ENCODE data around the gene L3MBTL4. TPM values are rescaled to one million over a fixed set of nuclear protein-coding genes. Genes with fewer than 3 reads are reported as not detected.

L3MBTL4 gene
- total and polyA plus RNA-seq, 12 donors: 3.9 to 22.6 (median 8.7) TPM

- H3K4me1 ChIP-seq (replicated peaks in 1 of 2): no peaks in the 10 kb centered on the region
- intact Hi-C loops (cut with DNase I): no loop called here
- H3K4me3 ChIP-seq: no peak overlapping the region
- 59 to 85% (median 67%) methylated on average over 1 of the region's 1 CpG for WGBS, 4 donors
- H3K9me3 ChIP-seq (replicated peaks in 1 of 3): no peaks in the 10 kb centered on the region
- H3K36me3 ChIP-seq (replicated peaks in 1 of 2): no peaks in the 10 kb centered on the region
- no peak for DNase-seq
- no peak overlapping the region for H3K27ac ChIP-seq
- no peaks in the 10 kb centered on the region for H3K27me3 ChIP-seq
- TF ChIP-seq CTCF (IDR thresholded peaks at IDR 0.05): no peak
- TF ChIP-seq POLR2A (IDR thresholded peaks at IDR 0.05): no peak
These were observed 430.5 kb downstream of the L3MBTL4 start for GRCh38 chr18:5984245-5984644.

- 71 to 81% (median 76%) methylated on average over 4 of the region's 4 CpGs for WGBS, 4 donors
These were observed 431.2 kb downstream of the L3MBTL4 start for GRCh38 chr18:5983488-5983887.

GRCh38 chr18:5982332-5982731 lies 432.4 kb downstream of the L3MBTL4 start:
- TF ChIP-seq CTCF (IDR thresholded peaks at IDR 0.05) (no peak), POLR2A (IDR thresholded peaks at IDR 0.05) (no peak)
- H3K36me3 ChIP-seq (replicated peaks in 1 of 2): no peaks in the 10 kb centered on the region
- no peak overlapping the region for H3K4me3 ChIP-seq
- intact Hi-C loops (cut with DNase I): no loop called here
- no peaks in the 10 kb centered on the region for H3K27me3 ChIP-seq
- no peak for DNase-seq
- WGBS, 4 donors: 90 to 92% (median 91%) methylated on average over 3 of the region's 3 CpGs
- no peaks in the 10 kb centered on the region for H3K4me1 ChIP-seq (replicated peaks in 1 of 2)
- H3K27ac ChIP-seq: no peak overlapping the region
- H3K9me3 ChIP-seq (replicated peaks in 1 of 3): no peaks in the 10 kb centered on the region

More at GRCh38 chr18:5983488-5983887, 431.2 kb downstream of the L3MBTL4 start:
- Histone ChIP-seq H3K27me3 (no peaks in the 10 kb centered on the region), H3K27ac (no peak overlapping the region), H3K36me3 (replicated peaks in 1 of 2) (no peaks in the 10 kb centered on the region), H3K9me3 (replicated peaks in 1 of 3) (no peaks in the 10 kb centered on the region), H3K4me3 (no peak overlapping the region), H3K4me1 (replicated peaks in 1 of 2) (no peaks in the 10 kb centered on the region)
- TF ChIP-seq POLR2A (IDR thresholded peaks at IDR 0.05) (no peak), CTCF (IDR thresholded peaks at IDR 0.05) (no peak)
- intact Hi-C loops (cut with DNase I): no loop called here
- DNase-seq: no peak

- no peaks in the 10 kb centered on the region for H3K9me3 ChIP-seq (replicated peaks in 1 of 3)
- intact Hi-C loops (cut with DNase I): no loop called here
- TF ChIP-seq POLR2A (IDR thresholded peaks at IDR 0.05): no peak
- no peak for TF ChIP-seq CTCF (IDR thresholded peaks at IDR 0.05)
- H3K36me3 ChIP-seq (replicated peaks in 1 of 2): no peaks in the 10 kb centered on the region
- WGBS, 4 donors: 93 to 100% (median 95%) methylated on average over 5 of the region's 5 CpGs
- no peaks in the 10 kb centered on the region for H3K4me1 ChIP-seq (replicated peaks in 1 of 2)
- no peak overlapping the region for H3K4me3 ChIP-seq
- DNase-seq: no peak
- no peaks in the 10 kb centered on the region for H3K27me3 ChIP-seq
- H3K27ac ChIP-seq: no peak overlapping the region
These were observed 434.0 kb downstream of the L3MBTL4 start for GRCh38 chr18:5980721-5981120.

Data from adrenal gland (tissue), 12 donors.